K562 (cell line): Measurements from ENCODE around the gene PALLD.

Experiments
- BRCA1 ChIP-seq, 2 experiments: fragments of 450-650 bp in 1 of 2; sonication (generic) in 1 of 2; formaldehyde crosslinking in 1 of 2; IDR thresholded peaks; 2 replicates each; pipeline versions ENCODE4 v1.5.0 to v1.6.1; 2017 to 2020; ENCODE audit warnings: mild to moderate bottlenecking in 1 of 2, missing genetic modification reagents in 1 of 2
- CTCF ChIP-seq, 3 experiments: IDR thresholded peaks in 2 of 3; conservative IDR thresholded peaks in 1 of 3; 2 replicates each; pipeline ENCODE4 v1.5.1; 2011 to 2012; ENCODE audit warnings: low read length in 3 of 3, mild to moderate bottlenecking in 3 of 3, control low read depth in 2 of 3, improper control_type of control experiment in 1 of 3, inconsistent platforms in 1 of 3, low read depth in 1 of 3, mixed read lengths in 1 of 3, moderate library complexity in 1 of 3; ENCODE audit not compliant: insufficient read depth in 2 of 3
- KAT7 ChIP-seq: sonication (generic); formaldehyde crosslinking; IDR thresholded peaks from 2 replicates; pipeline ENCODE4 v1.8.0; 2022; ENCODE audit warnings: missing genetic modification reagents, mild to moderate bottlenecking, borderline replicate concordance
- NFATC3 ChIP-seq: fragments of 450-650 bp; IDR thresholded peaks from 2 replicates; pipeline ENCODE4 v1.6.1; 2017; ENCODE audit warnings: mild to moderate bottlenecking
- NFIC ChIP-seq: fragments of 450-650 bp; IDR thresholded peaks from 2 replicates; pipeline ENCODE4 v1.6.1; 2017; ENCODE audit warnings: mild to moderate bottlenecking, inconsistent platforms
- NR2C2 ChIP-seq, 2 experiments: fragments of 200-800 bp in 1 of 2; sonication (Bioruptor generic) in 1 of 2; sonication (generic) in 1 of 2; formaldehyde crosslinking in 1 of 2; IDR thresholded peaks; 2 replicates each; pipeline versions ENCODE4 v1.6.1 to v1.8.0; 2016 to 2022; ENCODE audit warnings: mild to moderate bottlenecking in 1 of 2, missing compliant biosample characterization in 1 of 2, missing genetic modification characterization in 1 of 2, missing genetic modification reagents in 1 of 2
- POLR2A ChIP-seq: fragments of 450-650 bp; conservative IDR thresholded peaks from 2 replicates; pipeline ENCODE4 v1.6.1; 2016
- REST ChIP-seq, 2 experiments: fragments of 450-650 bp; formaldehyde crosslinking in 1 of 2; IDR thresholded peaks; 2 replicates each; pipeline versions ENCODE4 v1.4.0 to v1.6.1; 2014 to 2020; ENCODE audit warnings: mild to moderate bottlenecking in 2 of 2, borderline replicate concordance in 1 of 2, low read depth in 1 of 2

GRCh38 chr4:168634276-168634802 lies 137.5 kb downstream of the PALLD start:
- no peak for TF ChIP-seq NFATC3
- TF ChIP-seq REST (IDR thresholded peaks at IDR 0.05; ENCODE audit: borderline replicate concordance): no peak
- no peak for TF ChIP-seq REST (CRISPR knock-in tag; IDR thresholded peaks at IDR 0.05; ENCODE audit: low read depth)
- TF ChIP-seq NFIC: no peak
- no peak for TF ChIP-seq POLR2A
- TF ChIP-seq KAT7 (CRISPR knock-in tag): no peak
- TF ChIP-seq BRCA1 (IDR thresholded peaks at IDR 0.05): no peak
- no peak for TF ChIP-seq BRCA1 (CRISPR knock-in tag; IDR thresholded peaks at IDR 0.05)
- no peak for TF ChIP-seq NR2C2 (CRISPR knock-in tag; IDR thresholded peaks at IDR 0.05)
- TF ChIP-seq NR2C2 (tag; IDR thresholded peaks at IDR 0.05): no peak
- TF ChIP-seq CTCF (IDR thresholded peaks at IDR 0.05 in 2 of 3, conservative IDR thresholded peaks at IDR 0.05 in 1 of 3; ENCODE audit: insufficient read depth in 2 of 3, low read depth in 1 of 3, low read length in 3 of 3): no peak
